ENCODE results near the gene LRRC46. TPM values are rescaled to one million over a fixed set of nuclear protein-coding genes. Genes with fewer than 3 reads are reported as not detected.
A peak's percentile ranks its signal among the peaks of the same experiment; 100 is the strongest.

LRRC46 gene
- total and polyA plus RNA-seq, 2 experiments from 2014 or later: 0.18 to 0.35 TPM

GRCh38 chr17:47851764-47852112, 20.3 kb downstream of the LRRC46 start:
- peaks cover 90% of the 10 kb centered on the region for H3K27me3 Mint-ChIP-seq (ENCODE audit: insufficient read depth, low read depth, poor library complexity)
- Histone ChIP-seq H3K4me3 (peak overlapping the region; percentile 58), H3F3A (replicated peaks; ENCODE audit: low read depth) (peaks cover 23% of the 10 kb centered on the region), H3K4me1 (ENCODE audit: insufficient read depth) (peaks cover 39% of the 10 kb centered on the region), H3K4me2 (peak overlapping the region; percentile 96), H3K9me2 (ENCODE audit: insufficient read depth) (no peaks in the 10 kb centered on the region), H4K20me1 (replicated peaks; ENCODE audit: insufficient read depth) (peaks cover 4% of the 10 kb centered on the region; the same call in 1 of the 2 replicates), H3K27me3 (ENCODE audit: insufficient read depth) (peaks cover 96% of the 10 kb centered on the region), H3K36me3 (ENCODE audit: insufficient read depth) (no peaks in the 10 kb centered on the region), H3K79me2 (replicated peaks; ENCODE audit: insufficient read depth) (no peaks in the 10 kb centered on the region), H2AFZ (peak overlapping the region; percentile 95), H3K27ac (ENCODE audit: low read depth) (no peak overlapping the region)
- H3K27ac Mint-ChIP-seq: no peak overlapping the region
- H3K9me3 Mint-ChIP-seq: no peaks in the 10 kb centered on the region
- peaks cover 45% of the 10 kb centered on the region for H3K4me1 Mint-ChIP-seq
- DNase-seq (ENCODE audit: low spot score) (peak; percentile 74), ATAC-seq (peak; percentile 9)
- H3K36me3 Mint-ChIP-seq (ENCODE audit: low read depth): no peaks in the 10 kb centered on the region
- H3K4me3 Mint-ChIP-seq: peak overlapping the region; percentile 68
- TF ChIP-seq ZNF331 (CRISPR knock-in tag; IDR thresholded peaks at IDR 0.05; ENCODE audit: low read depth): no peak
- TF ChIP-seq JUNB (IDR thresholded peaks at IDR 0.05; ENCODE audit: unreplicated experiment): no peak
- no peak for TF ChIP-seq ZNF462 (CRISPR knock-in tag; IDR thresholded peaks at IDR 0.05)
- TF ChIP-seq EZH2 (IDR thresholded peaks at IDR 0.05; ENCODE audit: low read depth, unreplicated experiment): peak; percentile 78

- Histone ChIP-seq H3K36me3 (ENCODE audit: insufficient read depth) (no peaks in the 10 kb centered on the region), H3K4me2 (peak overlapping the region; percentile 96), H2AFZ (peak overlapping the region; percentile 95), H3K79me2 (replicated peaks; ENCODE audit: insufficient read depth) (no peaks in the 10 kb centered on the region), H3K4me3 (peak overlapping the region; percentile 58), H3K9me2 (ENCODE audit: insufficient read depth) (no peaks in the 10 kb centered on the region), H3K4me1 (ENCODE audit: insufficient read depth) (peaks cover 39% of the 10 kb centered on the region), H3F3A (replicated peaks; ENCODE audit: low read depth) (peaks cover 19% of the 10 kb centered on the region; the same call in 1 of the 2 replicates), H3K27ac (ENCODE audit: low read depth) (no peak overlapping the region), H3K27me3 (ENCODE audit: insufficient read depth) (peaks cover 96% of the 10 kb centered on the region), H4K20me1 (replicated peaks; ENCODE audit: insufficient read depth) (peaks cover 4% of the 10 kb centered on the region; the same call in 1 of the 2 replicates)
- TF ChIP-seq EZH2 (IDR thresholded peaks at IDR 0.05; ENCODE audit: low read depth, unreplicated experiment): peak; percentile 84
- no peak for TF ChIP-seq EZH2phosphoT487 (IDR thresholded peaks at IDR 0.05; ENCODE audit: unreplicated experiment)
- peaks cover 85% of the 10 kb centered on the region for H3K27me3 Mint-ChIP-seq (ENCODE audit: insufficient read depth, low read depth, poor library complexity)
- ATAC-seq (no peak), DNase-seq (ENCODE audit: low spot score) (peak; percentile 10)
- no peaks in the 10 kb centered on the region for H3K36me3 Mint-ChIP-seq (ENCODE audit: low read depth)
- peaks cover 47% of the 10 kb centered on the region for H3K4me1 Mint-ChIP-seq
- no peaks in the 10 kb centered on the region for H3K9me3 Mint-ChIP-seq
- H3K27ac Mint-ChIP-seq: no peak overlapping the region
- H3K4me3 Mint-ChIP-seq: peak overlapping the region; percentile 68
These were observed 20.9 kb downstream of the LRRC46 start for GRCh38 chr17:47852113-47852949.

Measured in GM23338 (cell line).